ENCODE results near the gene MAPK6. TPM values are rescaled to one million over a fixed set of nuclear protein-coding genes. Genes with fewer than 3 reads are reported as not detected.
A peak's percentile ranks its signal among the peaks of the same experiment; 100 is the strongest.

The MAPK6 gene
- total and polyA plus RNA-seq, 2 of the 4 experiments (the other 2 are of a cell fraction): 22.6 to 60.6 TPM

DNA sequence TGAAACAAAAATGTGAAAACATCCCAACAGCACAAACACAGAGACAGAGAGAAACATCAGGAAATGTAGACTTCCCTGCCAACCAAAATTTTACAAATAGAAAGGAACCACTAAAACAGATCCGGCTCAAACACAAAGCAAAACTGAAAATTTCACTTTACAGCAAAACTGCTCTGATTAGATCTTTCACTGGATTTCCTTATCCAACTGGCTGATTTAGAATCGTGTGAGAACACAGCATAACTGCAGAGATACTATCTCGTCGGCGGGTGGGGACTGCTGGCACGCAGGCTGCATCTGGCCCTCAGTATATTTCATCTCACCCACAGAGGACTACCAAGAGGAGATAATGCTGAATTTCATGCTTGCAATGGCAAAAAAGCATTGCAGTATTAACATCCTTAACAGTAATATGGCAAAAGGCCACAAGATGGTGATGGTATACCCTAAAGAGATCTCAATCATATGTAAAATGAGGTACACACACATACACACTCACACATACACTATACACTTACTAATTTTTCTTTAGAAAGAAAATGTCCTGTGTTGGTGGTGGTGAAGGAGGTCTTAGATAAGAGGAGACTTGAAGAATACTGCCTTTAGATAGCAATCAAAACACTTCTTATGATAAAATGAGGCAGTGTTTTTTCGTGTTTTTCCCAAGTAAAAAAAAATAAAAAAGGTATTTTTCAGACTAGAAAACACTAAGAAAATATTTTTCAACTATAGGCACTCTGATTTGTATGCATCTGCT is 36.8 kb upstream of the MAPK6 start:
- TF ChIP-seq CEBPB (IDR thresholded peaks at IDR 0.05; ENCODE audit: low read depth, low read length): no peak
- peak; percentile 39; the same call in 1 of the 2 replicates for TF ChIP-seq MAFK (IDR thresholded peaks at IDR 0.05; ENCODE audit: low read depth, low read length)
- TF ChIP-seq SMC3 (IDR thresholded peaks at IDR 0.05; ENCODE audit: low read depth, low read length): peak; percentile 84
- TF ChIP-seq, protein P1, sequence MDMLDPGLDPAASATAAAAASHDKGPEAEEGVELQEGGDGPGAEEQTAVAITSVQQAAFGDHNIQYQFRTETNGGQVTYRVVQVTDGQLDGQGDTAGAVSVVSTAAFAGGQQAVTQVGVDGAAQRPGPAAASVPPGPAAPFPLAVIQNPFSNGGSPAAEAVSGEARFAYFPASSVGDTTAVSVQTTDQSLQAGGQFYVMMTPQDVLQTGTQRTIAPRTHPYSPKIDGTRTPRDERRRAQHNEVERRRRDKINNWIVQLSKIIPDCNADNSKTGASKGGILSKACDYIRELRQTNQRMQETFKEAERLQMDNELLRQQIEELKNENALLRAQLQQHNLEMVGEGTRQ (IDR thresholded peaks at IDR 0.05; ENCODE audit: low read depth, low read length): no peak
- no peak for TF ChIP-seq FOS (IDR thresholded peaks at IDR 0.05; ENCODE audit: low read depth, low read length)
- TF ChIP-seq, protein P2, sequence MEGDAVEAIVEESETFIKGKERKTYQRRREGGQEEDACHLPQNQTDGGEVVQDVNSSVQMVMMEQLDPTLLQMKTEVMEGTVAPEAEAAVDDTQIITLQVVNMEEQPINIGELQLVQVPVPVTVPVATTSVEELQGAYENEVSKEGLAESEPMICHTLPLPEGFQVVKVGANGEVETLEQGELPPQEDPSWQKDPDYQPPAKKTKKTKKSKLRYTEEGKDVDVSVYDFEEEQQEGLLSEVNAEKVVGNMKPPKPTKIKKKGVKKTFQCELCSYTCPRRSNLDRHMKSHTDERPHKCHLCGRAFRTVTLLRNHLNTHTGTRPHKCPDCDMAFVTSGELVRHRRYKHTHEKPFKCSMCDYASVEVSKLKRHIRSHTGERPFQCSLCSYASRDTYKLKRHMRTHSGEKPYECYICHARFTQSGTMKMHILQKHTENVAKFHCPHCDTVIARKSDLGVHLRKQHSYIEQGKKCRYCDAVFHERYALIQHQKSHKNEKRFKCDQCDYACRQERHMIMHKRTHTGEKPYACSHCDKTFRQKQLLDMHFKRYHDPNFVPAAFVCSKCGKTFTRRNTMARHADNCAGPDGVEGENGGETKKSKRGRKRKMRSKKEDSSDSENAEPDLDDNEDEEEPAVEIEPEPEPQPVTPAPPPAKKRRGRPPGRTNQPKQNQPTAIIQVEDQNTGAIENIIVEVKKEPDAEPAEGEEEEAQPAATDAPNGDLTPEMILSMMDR (conservative IDR thresholded peaks at IDR 0.05; ENCODE audit: low read depth, low read length): peak; percentile 82
- TF ChIP-seq POLR2A (IDR thresholded peaks at IDR 0.05; ENCODE audit: low read depth, low read length): 0 out of 2 replicates have a peak, but pooled peaks have one; percentile 35
- no peak for TF ChIP-seq CHD1 (IDR thresholded peaks at IDR 0.05; ENCODE audit: low read depth, low read length)
- no peak for TF ChIP-seq MAZ (IDR thresholded peaks at IDR 0.05; ENCODE audit: borderline replicate concordance, low read depth, low read length)
- TF ChIP-seq, protein P3, sequence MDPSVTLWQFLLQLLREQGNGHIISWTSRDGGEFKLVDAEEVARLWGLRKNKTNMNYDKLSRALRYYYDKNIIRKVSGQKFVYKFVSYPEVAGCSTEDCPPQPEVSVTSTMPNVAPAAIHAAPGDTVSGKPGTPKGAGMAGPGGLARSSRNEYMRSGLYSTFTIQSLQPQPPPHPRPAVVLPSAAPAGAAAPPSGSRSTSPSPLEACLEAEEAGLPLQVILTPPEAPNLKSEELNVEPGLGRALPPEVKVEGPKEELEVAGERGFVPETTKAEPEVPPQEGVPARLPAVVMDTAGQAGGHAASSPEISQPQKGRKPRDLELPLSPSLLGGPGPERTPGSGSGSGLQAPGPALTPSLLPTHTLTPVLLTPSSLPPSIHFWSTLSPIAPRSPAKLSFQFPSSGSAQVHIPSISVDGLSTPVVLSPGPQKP (IDR thresholded peaks at IDR 0.05; ENCODE audit: borderline replicate concordance, low read depth, low read length): no peak
- TF ChIP-seq RAD21 (IDR thresholded peaks at IDR 0.05; ENCODE audit: low read length): peak; percentile 90
- no peak for TF ChIP-seq RFX5 (IDR thresholded peaks at IDR 0.05; ENCODE audit: low read depth, low read length)
- Histone ChIP-seq H4K20me1 (ENCODE audit: insufficient read depth, low read length) (no peaks in the 10 kb centered on the region), H4K5ac (ENCODE audit: low read depth, low read length) (peak overlapping the region; percentile 28), H2AK9ac (replicated peaks; ENCODE audit: low read depth, low read length, poor library complexity) (no peak overlapping the region), H3K4ac (ENCODE audit: low read depth, low read length) (peak overlapping the region; percentile 65), H3K4me2 (ENCODE audit: low read depth, low read length) (peak overlapping the region; percentile 33), H2BK120ac (ENCODE audit: low read depth, low read length) (peak overlapping the region; percentile 74; the same call in 1 of the 2 replicates), H2BK20ac (ENCODE audit: low read depth, low read length) (peak overlapping the region; percentile 44), H2AFZ (replicated peaks; ENCODE audit: low read length, poor library complexity) (peak overlapping the region; percentile 74), H3K14ac (replicated peaks; ENCODE audit: low read depth, low read length) (peak overlapping the region; percentile 87), H3K18ac (ENCODE audit: low read depth, low read length) (peak overlapping the region; percentile 19), H3K9me3 (ENCODE audit: control insufficient read depth, insufficient read depth, low read length) (no peaks in the 10 kb centered on the region), H4K8ac (ENCODE audit: low read depth in 2 of 2, low read length in 2 of 2) (peak overlapping the region in 1 of 2 experiments; percentile 83; a peak in 1 of 4 replicates), H3K9me1 (ENCODE audit: insufficient read depth, low read length) (no peaks in the 10 kb centered on the region), H2AK5ac (ENCODE audit: low read depth, low read length) (no peak overlapping the region), H3K27me3 (ENCODE audit: control insufficient read depth, insufficient read depth, low read length) (no peaks in the 10 kb centered on the region), H3K4me1 (ENCODE audit: control insufficient read depth, insufficient read depth, low read length) (peaks cover 3% of the 10 kb centered on the region), H3K4me3 (ENCODE audit: insufficient read depth, low read depth, low read length) (no peak overlapping the region), H3K27ac (ENCODE audit: insufficient read depth, low read length) (peak overlapping the region; percentile 9; the same call in 1 of the 2 replicates), H3K36me3 (ENCODE audit: control insufficient read depth, insufficient read depth, low read length) (no peaks in the 10 kb centered on the region), H3K23ac (ENCODE audit: low read depth, low read length) (no peak overlapping the region), H2BK5ac (ENCODE audit: low read depth, low read length, poor library complexity, severe bottlenecking) (peak overlapping the region; percentile 17), H3K56ac (ENCODE audit: extremely low read depth, insufficient read depth, low read length) (no peak overlapping the region), H2BK15ac (ENCODE audit: low read depth, low read length) (no peak overlapping the region), H3K79me1 (ENCODE audit: low read depth in 1 of 2, low read length in 2 of 2) (no peaks in the 10 kb centered on the region), H3K9ac (ENCODE audit: low read depth, low read length) (peak overlapping the region; percentile 17; the same call in 1 of the 2 replicates), H4K91ac (ENCODE audit: insufficient read depth, low read depth, low read length) (peak overlapping the region; percentile 40; the same call in 1 of the 2 replicates)
- WGBS, 2 experiments (ENCODE audit: extremely low coverage in 2 of 2, insufficient read length in 1 of 2): 13% methylated on average over 3 of the region's 7 CpGs; no CpG with 5 or more reads in 1 of the 2 experiments
- DNase-seq (peak; percentile 82), ATAC-seq (ENCODE audit: low read depth) (peak; percentile 89)
- intact Hi-C loops (cut with micrococcal nuclease) (loop anchor here (1.0 to 5.0 kb wide), 5 partner anchors 40 to 245 kb away; no protein-coding TSS in a partner anchor), in situ Hi-C loops (cut with MboI; ENCODE audit: low sequenced_read_pairs) (no loop called here), dilution Hi-C loops (cut with HindIII; ENCODE audit: low sequenced_read_pairs, unreplicated experiment) (no loop called here)
- POLR2A ChIA-PET (ENCODE audit: unreplicated experiment): no interaction called here
- CTCF ChIA-PET: interaction anchor here (0.7 to 1.4 kb wide), 2 partner anchors 157 to 451 kb away, joined by 4 to 7 read pairs; no protein-coding TSS in a partner anchor
- no TSS peak for BruUV-seq (replicated peaks)

All from IMR-90 (cell line).